RCC 7860 (cell line): ENCODE results near the gene UROS.

Source experiments
- DNase-seq: peaks from one replicate; pipeline ENCODE4 v3.0.0-alpha.2; 2015; ENCODE audit warnings: low spot score
- FAIRE-seq: peaks from 2 replicates; lab custom pipeline; 2012; peaks lifted over from hg19 to GRCh38; lab: Jason Lieb, UNC

The UROS gene

GRCh38 chr10:125838802-125839575, 15.9 kb upstream of the UROS start:
- no peak for DNase-seq
- no peak for FAIRE-seq

- DNase-seq = no peak
- FAIRE-seq = no peak
These were observed 13.7 kb upstream of the UROS start for GRCh38 chr10:125836746-125837145.

- no peak for FAIRE-seq
These were observed 5.3 kb upstream of the UROS start for GRCh38 chr10:125828311-125828710.

GRCh38 chr10:125827133-125827532, 4.1 kb upstream of the UROS start:
- DNase-seq (no peak), FAIRE-seq (no peak)

More at GRCh38 chr10:125828311-125828710, 5.3 kb upstream of the UROS start:
- DNase-seq = no peak

- DNase-seq (peak; percentile 42), FAIRE-seq (no peak)
These were observed 1.7 kb upstream of the UROS start for GRCh38 chr10:125824736-125825135.

GRCh38 chr10:125823663-125824251, 699 bp upstream of the UROS start:
- no peak for FAIRE-seq
- DNase-seq = no peak

GRCh38 chr10:125820701-125821100, 2.4 kb downstream of the UROS start:
- DNase-seq (no peak), FAIRE-seq (no peak)

GRCh38 chr10:125817337-125817946, 5.6 kb downstream of the UROS start:
- DNase-seq (no peak), FAIRE-seq (no peak)

- DNase-seq (no peak), FAIRE-seq (no peak)
These were observed 6.5 kb downstream of the UROS start for GRCh38 chr10:125816548-125816947.

- no peak for DNase-seq
- FAIRE-seq = no peak
These were observed 7.3 kb downstream of the UROS start for GRCh38 chr10:125815764-125816163.

- FAIRE-seq = no peak
- no peak for DNase-seq
These were observed 10.8 kb downstream of the UROS start for GRCh38 chr10:125812128-125812750.

- no peak for FAIRE-seq
These were observed 11.8 kb downstream of the UROS start for GRCh38 chr10:125811251-125811650.

GRCh38 chr10:125808047-125808446, 15.0 kb downstream of the UROS start:
- DNase-seq (no peak), FAIRE-seq (no peak)

More at GRCh38 chr10:125811251-125811650, 11.8 kb downstream of the UROS start:
- DNase-seq = no peak

GRCh38 chr10:125802739-125803138, 20.3 kb downstream of the UROS start:
- FAIRE-seq (no peak), DNase-seq (no peak)

GRCh38 chr10:125802131-125802530, 20.9 kb downstream of the UROS start:
- DNase-seq (no peak), FAIRE-seq (no peak)

GRCh38 chr10:125801574-125801973, 21.5 kb downstream of the UROS start:
- FAIRE-seq (no peak), DNase-seq (no peak)

- DNase-seq = no peak
- FAIRE-seq = no peak
These were observed 23.4 kb downstream of the UROS start for GRCh38 chr10:125799451-125800182.

- FAIRE-seq (no peak), DNase-seq (no peak)
These were observed 24.9 kb downstream of the UROS start for GRCh38 chr10:125797994-125798662.

- no peak for DNase-seq
These were observed 25.6 kb downstream of the UROS start for GRCh38 chr10:125797424-125797823.

GRCh38 chr10:125795637-125796190, 27.3 kb downstream of the UROS start:
- FAIRE-seq (no peak), DNase-seq (no peak)

More at GRCh38 chr10:125797424-125797823, 25.6 kb downstream of the UROS start:
- FAIRE-seq = no peak
